ENCODE data around the gene PSMB4. TPM values are rescaled to one million over a fixed set of nuclear protein-coding genes. Genes with fewer than 3 reads are reported as not detected.

Gene PSMB4
- total and polyA plus RNA-seq, 2 experiments from 2014 or later = 348 to 417 TPM

DNA sequence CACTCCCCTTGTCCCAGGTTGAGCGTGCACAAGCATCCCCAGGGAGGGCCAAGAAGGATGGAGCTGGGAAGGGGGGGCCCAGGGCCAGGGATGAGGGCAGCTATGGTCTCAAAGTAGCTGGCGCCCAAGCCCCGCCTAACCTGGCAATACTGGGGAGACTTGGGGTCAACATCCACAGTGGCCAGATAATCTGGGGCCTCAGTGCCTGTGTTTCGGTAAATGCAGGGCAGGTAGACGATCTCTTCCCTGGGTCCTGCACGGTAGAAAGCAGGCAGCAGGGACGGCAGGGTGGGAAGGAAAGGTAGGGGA is 30.1 kb upstream of the PSMB4 start:
- peaks cover 14% of the 10 kb centered on the region for H3K27me3 Mint-ChIP-seq (ENCODE audit: insufficient read depth, low read depth, poor library complexity)
- Histone ChIP-seq H2AFZ (no peak overlapping the region), H3K4me3 (no peak overlapping the region), H3F3A (replicated peaks; ENCODE audit: low read depth) (no peaks in the 10 kb centered on the region), H3K4me2 (no peak overlapping the region), H3K27ac (ENCODE audit: low read depth) (no peak overlapping the region), H3K9me2 (ENCODE audit: insufficient read depth) (no peaks in the 10 kb centered on the region), H3K4me1 (ENCODE audit: insufficient read depth) (peaks cover 16% of the 10 kb centered on the region), H4K20me1 (replicated peaks; ENCODE audit: insufficient read depth) (no peaks in the 10 kb centered on the region), H3K27me3 (ENCODE audit: insufficient read depth) (no peaks in the 10 kb centered on the region), H3K79me2 (replicated peaks; ENCODE audit: insufficient read depth) (no peaks in the 10 kb centered on the region), H3K36me3 (ENCODE audit: insufficient read depth) (no peaks in the 10 kb centered on the region)
- H3K4me1 Mint-ChIP-seq = peaks cover 26% of the 10 kb centered on the region
- H3K36me3 Mint-ChIP-seq (ENCODE audit: low read depth) = peaks cover 12% of the 10 kb centered on the region
- DNase-seq (ENCODE audit: low spot score) = no peak
- no peaks in the 10 kb centered on the region; the same call in 1 of the 3 replicates for H3K9me3 Mint-ChIP-seq
- no peak overlapping the region for H3K27ac Mint-ChIP-seq
- no peak for TF ChIP-seq ZNF114 (CRISPR knock-in tag; IDR thresholded peaks at IDR 0.05)
- no peak for TF ChIP-seq STAT1 (IDR thresholded peaks at IDR 0.05; ENCODE audit: unreplicated experiment)
- no peak for TF ChIP-seq ZNF462 (CRISPR knock-in tag; IDR thresholded peaks at IDR 0.05)
- TF ChIP-seq REST (IDR thresholded peaks at IDR 0.05; ENCODE audit: unreplicated experiment) = no peak
- TF ChIP-seq EZH2 (IDR thresholded peaks at IDR 0.05; ENCODE audit: low read depth, unreplicated experiment) = no peak
- TF ChIP-seq JUNB (IDR thresholded peaks at IDR 0.05; ENCODE audit: unreplicated experiment) = no peak
- TF ChIP-seq, protein P1, sequence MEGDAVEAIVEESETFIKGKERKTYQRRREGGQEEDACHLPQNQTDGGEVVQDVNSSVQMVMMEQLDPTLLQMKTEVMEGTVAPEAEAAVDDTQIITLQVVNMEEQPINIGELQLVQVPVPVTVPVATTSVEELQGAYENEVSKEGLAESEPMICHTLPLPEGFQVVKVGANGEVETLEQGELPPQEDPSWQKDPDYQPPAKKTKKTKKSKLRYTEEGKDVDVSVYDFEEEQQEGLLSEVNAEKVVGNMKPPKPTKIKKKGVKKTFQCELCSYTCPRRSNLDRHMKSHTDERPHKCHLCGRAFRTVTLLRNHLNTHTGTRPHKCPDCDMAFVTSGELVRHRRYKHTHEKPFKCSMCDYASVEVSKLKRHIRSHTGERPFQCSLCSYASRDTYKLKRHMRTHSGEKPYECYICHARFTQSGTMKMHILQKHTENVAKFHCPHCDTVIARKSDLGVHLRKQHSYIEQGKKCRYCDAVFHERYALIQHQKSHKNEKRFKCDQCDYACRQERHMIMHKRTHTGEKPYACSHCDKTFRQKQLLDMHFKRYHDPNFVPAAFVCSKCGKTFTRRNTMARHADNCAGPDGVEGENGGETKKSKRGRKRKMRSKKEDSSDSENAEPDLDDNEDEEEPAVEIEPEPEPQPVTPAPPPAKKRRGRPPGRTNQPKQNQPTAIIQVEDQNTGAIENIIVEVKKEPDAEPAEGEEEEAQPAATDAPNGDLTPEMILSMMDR (conservative IDR thresholded peaks at IDR 0.05; ENCODE audit: low read depth in 2 of 2) = no peak
- TF ChIP-seq CREB1 (CRISPR knock-in tag; IDR thresholded peaks at IDR 0.05; ENCODE audit: low read depth) = no peak
- no peak for TF ChIP-seq NANOG (IDR thresholded peaks at IDR 0.05; ENCODE audit: borderline replicate concordance)
- TF ChIP-seq ZNF331 (CRISPR knock-in tag; IDR thresholded peaks at IDR 0.05; ENCODE audit: low read depth) = no peak
- no peak for TF ChIP-seq POLR2AphosphoS5 (IDR thresholded peaks at IDR 0.05; ENCODE audit: low read depth)
- no peak for TF ChIP-seq EZH2phosphoT487 (IDR thresholded peaks at IDR 0.05; ENCODE audit: unreplicated experiment)
- no peak overlapping the region for H3K4me3 Mint-ChIP-seq
- no peak for ATAC-seq

Data from GM23338 (cell line).